Choroid plexus epithelial cell (primary cell): ENCODE results near the gene C1orf174.

Experiments
- DNase-seq: peaks from one replicate; pipeline ENCODE4 v3.0.0-alpha.2; 2010; ENCODE audit warnings: low read depth
- H3K4me3 ChIP-seq: 2 replicates; pipeline ENCODE4 v1.5.1; 2011; ENCODE audit warnings: low read depth, mild to moderate bottlenecking, control low read depth, low read length, moderate library complexity
- CTCF ChIP-seq: conservative IDR thresholded peaks from 2 replicates; pipeline ENCODE4 v1.5.1; 2011; ENCODE audit warnings: low read depth, mild to moderate bottlenecking, control low read depth, inconsistent platforms, low read length, moderate library complexity

The C1orf174 gene

DNA sequence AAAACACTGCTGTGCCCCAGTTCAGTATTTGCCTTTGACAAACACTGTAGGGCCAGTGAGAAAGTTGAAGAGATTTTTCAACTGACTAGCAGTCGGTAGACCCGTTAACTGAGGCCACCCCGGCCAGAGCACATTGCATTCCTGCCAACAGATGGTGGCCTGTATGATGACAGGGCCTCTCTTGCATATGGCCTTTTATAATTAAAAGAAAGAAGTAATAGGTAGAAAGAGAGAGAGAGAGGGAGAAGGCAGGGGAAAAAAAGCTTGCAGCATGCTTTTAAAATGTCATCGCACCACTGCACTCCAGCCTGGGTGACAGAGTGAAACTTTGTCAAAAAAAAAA is 4.7 kb upstream of the C1orf174 start:
- DNase-seq, result no peak
- H3K4me3 ChIP-seq, result no peak overlapping the region
- TF ChIP-seq CTCF, result no peak

DNA sequence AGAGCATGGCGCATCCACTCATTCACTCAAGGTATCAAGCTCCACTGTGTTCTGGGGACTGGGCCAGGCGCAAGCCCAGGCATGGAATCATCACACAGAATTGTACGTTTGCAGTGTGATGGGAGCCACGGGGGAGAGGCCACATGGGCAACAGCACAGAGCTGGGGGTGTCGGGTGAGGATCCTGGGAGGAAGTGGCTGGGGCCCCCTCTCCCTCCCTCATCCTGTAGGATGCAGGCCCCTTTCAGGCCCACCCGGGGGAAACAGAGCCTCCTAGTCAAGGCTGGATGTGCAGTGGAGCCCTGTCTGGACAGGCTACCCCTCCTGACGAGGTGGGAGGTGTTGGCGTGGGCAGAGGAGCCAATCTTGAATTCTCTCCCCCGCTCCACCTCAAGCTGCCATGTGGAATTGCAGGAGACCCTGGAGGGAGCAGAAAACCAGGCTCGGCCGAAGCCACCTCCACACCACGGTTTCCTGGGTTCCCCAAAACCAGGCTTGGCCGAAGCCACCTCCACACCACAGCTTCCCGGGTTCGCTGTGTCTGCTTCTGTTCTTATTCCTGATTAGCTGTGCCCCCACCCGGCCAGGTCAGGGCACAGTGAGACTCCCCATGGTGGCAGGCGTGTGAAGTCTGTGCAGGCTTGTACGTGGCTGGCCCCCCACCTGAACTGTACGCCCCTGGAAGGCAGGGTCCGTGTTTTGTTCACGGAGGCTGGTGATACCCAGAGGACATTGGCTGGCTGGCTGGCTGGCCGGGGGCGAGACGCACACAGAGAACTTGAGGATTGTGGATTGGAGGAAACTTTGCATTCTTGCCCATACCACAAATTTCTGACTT is 4.2 kb upstream of the C1orf174 start:
- DNase-seq, result no peak
- H3K4me3 ChIP-seq, result no peak overlapping the region
- TF ChIP-seq CTCF, result no peak

GRCh38 chr1:3903141-3904005 is 3.3 kb upstream of the C1orf174 start:
- no peak for TF ChIP-seq CTCF
- peak; percentile 19 for DNase-seq
- no peak overlapping the region for H3K4me3 ChIP-seq

DNA sequence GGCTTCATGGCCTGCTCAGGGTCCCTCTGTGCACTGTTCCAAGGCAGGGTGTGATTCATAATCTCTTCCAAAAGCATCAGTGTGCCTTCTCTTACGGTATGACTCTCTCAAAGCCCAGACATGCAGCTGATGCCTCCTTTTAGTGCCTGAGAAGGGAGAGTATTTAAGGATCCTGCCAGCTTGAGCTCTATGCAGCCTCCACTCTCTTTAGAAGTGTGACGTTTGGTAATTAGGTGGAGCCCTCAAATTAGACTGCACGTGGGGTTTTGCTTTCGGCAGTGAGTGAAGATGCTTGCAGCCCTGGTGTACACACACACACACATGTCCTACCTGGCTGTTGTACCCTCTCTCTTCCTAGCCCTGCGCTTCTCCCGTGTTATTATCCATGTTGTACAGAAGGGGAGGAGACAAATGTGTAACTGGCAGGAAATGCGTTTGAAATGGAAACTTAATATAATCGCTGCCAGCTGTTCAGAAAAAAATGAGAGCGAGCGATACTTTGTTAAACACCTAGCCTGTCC is 2.6 kb upstream of the C1orf174 start:
- TF ChIP-seq CTCF, result no peak

DNA sequence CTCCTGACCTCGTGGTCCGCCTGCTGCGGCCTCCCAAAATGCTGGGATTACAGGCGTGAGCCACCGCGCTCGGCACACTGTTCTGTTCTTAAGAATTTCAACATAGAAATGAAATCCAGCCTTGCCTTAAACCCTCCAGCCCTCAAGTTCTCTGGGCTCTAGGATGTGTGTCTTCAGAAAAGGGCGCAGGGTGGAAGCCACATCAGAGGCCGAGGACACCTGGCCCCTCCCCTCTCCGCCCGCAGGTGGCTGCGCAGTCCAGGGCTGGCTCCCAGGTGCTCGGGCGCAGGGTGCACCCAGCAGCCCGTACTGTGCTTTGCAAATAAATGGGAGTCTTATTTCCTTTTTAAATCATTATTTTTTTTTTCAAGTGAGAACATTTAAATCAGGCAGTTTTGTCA is 2.0 kb upstream of the C1orf174 start:
- TF ChIP-seq CTCF, result no peak
- DNase-seq, result no peak
- H3K4me3 ChIP-seq, result no peak overlapping the region

More for the DNA sequence above, 2.6 kb upstream of the C1orf174 start:
- no peak for DNase-seq
- no peak overlapping the region for H3K4me3 ChIP-seq

DNA sequence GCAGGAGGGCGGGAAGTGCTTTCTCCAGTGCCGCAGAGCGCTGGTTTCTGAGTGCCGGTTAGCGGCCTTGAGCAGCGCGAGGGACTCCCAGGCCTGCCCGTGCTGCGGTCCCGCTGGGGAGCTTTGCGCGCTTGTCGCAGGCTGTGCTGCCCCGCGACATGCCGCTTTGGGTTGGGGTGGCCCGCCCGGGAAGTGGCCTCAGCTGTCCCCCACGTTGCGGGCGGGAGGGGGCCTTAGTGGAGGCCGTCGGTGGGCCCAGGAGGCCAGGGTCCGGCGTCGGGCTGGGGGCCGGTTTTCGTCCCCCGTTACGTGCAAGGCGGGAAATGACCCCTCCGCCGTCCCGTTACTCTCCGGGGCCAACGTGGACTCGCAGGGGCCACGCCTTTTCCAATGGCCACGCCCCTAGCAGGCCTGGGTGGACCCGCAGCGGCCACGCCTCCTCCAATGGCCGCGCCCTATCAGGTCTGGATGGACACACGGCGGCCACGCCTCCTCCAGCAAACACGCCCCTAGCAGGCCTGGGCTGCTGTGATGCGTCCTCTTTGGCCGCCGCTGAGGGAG is 977 bp upstream of the C1orf174 start:
- H3K4me3 ChIP-seq, result peak overlapping the region; percentile 96
- no peak for TF ChIP-seq CTCF
- peak; percentile 98 for DNase-seq
